ENCODE measurements around the gene KLHL36.

The KLHL36 gene

DNA sequence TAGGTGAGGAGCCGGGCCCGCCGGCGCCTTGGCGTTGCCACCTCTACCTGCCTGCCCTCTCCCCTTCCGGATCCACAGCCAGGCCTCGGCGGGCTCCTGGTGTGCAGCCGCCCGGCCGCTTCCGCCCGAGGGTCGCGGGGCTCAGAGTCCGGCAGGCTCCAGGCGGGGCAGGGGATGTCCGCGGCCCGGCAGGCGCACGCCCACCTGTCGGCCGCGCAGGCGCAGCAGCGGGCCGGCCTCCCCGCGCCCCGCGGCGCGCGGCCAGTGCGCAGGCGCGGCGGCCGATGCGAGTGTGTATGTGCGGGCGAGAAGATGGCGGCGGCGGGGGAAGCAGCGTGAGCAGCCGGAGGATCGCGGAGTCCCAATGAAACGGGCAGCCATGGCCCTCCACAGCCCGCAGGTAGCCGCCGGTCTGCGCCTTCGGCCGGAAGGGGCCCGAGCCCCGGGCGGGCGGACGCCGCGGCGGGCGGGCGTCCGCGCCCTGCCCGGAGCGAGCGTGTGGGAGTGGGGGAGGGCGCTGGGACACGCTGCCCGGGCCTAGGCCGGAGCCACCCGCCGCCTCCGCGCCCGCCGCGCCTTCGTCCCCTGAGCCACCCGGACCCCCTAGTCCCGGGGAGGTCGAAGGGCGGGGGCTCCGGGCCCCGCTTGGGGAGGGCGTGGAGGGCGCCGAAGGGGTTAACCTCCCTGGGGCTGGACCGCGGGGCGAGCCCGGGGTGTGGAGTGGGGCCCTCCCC, 51.6 kb downstream of the KLHL36 start, which contains the start of gene USP10:
USP10 (plus strand) TSS at position 289 of the 734 bp plus-strand sequence; CDS start at position 380, 91 bp downstream.
- DNase-seq: peak; percentile 88 to 90

DNA sequence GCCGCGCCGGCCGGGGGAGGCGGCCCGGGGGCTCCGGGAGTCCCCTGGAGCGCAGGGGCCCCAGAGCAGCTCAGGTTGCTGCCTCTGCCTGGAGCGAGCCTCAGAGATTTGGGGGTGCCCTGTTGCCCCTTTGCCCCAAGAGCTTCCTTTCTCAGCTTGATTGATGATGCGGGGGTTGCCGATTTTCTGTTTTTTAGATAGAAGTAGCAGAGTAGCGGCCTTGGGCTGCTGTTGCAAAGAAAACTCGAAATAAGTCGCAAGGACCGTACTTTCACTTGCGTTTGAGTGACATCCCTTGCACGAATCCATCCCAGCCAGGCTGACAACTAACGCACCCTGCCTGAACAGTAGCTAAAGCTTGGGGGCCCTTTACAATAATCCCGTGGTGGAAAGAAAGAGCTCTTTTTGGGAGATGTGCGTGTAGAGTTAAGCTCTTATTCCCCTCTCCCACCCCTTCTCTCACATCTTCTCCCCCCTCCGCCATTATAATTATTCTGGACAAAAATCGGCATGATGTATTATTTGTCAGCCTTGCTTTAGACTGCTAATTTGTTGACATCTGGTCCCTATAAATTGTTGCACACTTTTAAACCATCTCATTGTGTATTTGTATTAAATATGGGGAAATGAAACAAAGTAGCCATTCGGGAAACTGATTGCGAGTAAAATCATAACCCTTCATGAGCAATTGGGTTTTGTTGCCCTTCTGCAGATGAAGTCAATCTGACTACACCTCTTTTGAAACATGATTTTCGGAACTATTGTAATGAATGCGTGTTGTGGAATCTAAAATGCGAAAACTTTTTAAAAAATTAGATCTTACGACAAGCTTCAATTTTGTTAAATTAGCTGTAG, 52.4 kb downstream of the KLHL36 start:
- peak; percentile 13 to 46 for DNase-seq

DNA sequence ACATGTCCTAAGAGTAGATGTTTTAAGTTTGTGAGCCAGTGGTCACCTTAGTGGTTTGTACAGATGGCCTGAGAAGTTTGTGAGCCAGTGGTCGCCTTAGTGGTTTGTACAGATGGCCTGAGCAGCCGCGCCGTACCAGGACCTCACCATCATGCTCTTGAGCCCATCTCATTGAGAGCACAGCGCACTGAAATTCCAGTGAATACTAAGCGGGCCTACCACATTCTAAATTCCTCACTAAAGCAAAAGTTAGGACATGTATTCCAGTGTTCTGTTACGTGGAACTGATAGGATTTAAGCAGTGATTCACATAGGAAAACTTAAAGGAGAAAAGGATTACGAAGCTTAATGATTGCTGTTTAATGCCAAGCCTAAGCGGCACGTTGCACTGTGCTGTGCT, 55.4 kb downstream of the KLHL36 start:
- no peak for DNase-seq

DNA sequence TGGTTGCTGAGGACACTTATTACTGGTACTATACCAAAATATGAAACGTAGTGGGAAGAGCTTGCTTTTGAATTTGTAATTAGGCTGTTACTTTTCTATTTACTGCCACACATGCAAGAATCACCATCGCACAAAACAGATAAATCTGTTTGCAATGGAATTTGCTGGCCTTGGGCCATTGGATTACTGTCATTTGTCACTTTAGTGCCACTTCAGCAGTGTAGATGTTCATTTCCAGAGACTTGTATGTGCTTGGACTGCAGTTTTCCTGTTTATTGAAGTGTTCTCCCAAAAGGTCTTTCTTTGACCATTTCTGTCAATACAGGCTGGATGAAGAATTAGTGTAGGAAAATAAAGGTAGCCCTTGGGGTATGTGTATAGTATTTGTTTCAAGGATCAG, 55.9 kb downstream of the KLHL36 start:
- no peak for DNase-seq

DNA sequence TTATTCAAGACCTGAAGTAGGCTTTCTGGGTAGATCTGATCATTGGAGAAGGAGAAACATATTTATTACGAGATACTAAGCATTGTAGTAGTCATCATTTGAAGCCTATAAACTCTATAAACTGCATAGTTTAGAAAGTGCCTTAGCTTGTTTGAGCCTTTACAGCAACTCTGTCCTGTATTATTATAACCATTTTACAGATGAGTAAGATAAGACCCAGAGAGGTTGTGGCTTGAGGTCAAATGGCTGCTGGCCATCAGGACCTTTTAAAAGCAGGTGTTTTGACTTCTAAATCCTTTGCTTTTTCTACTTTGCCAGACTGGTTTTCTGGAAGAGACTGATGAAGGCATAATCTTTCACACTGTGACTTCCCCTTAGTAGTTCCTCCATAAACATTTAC, 58.5 kb downstream of the KLHL36 start:
- no peak for DNase-seq

DNA sequence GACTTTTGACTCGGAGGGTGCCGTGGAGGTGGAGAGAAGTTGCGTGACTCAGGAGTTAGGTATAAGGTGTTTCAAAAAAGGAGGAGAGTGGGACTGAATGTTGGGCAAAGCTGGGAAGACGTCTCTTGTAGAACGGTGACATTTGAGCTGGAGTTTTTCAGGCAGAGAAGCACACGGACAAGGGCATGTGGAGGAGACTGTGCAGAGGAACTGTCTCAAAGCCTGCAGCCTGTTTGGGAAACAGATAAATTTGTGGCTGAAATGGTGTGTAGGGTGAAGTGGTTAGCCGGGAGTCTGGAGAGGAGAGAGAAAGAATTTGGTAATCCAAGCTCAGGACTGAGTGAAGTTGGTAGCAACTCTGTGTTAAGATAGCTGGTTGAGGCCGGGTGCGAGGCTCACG, 61.3 kb downstream of the KLHL36 start:
- no peak for DNase-seq

DNA sequence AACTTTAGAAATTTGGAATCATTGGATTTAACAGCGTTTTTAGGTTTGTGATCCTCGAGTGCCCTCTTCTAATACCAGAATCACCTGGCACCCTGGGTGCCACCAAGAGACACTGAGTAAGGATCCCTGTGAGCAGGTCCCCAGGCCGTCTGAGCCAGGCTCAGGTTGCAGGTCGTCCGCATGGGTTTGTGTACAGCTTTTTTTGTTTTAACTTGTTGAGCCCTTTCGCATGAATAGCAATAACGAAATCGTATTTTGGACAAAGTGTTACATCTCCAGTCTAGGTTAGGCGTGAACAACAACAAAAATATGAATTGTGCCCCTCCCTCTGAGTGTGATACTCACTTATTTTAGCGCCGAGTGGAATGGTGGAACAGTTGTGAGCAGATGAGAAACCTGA, 62.4 kb downstream of the KLHL36 start:
- DNase-seq: no peak

All from CD4-positive, alpha-beta T cell treated with Interleukin-1 beta for 1 hour (primary cell).